Prostate gland (tissue), 2 donors: ENCODE results near the gene ENOPH1. TPM values are rescaled to one million over a fixed set of nuclear protein-coding genes. Genes with fewer than 3 reads are reported as not detected.
"Not testable (repeated sequence)": the region's sequence is repeated elsewhere in the genome, so short reads cannot be mapped to it uniquely, and the experiment has no call there.

ENCODE experiments used
- DNase-seq: peaks from one replicate; pipeline ENCODE4 v3.0.0-alpha.2; 2019; ENCODE audit warnings: low spot score
- H3K27ac ChIP-seq, 2 donors: fragments of 200-600 bp; sonication (generic); 2 replicates each; pipeline ENCODE4 v1.5.1; 2017 to 2019
- H3K27me3 ChIP-seq: fragments of 200-600 bp; sonication (generic); replicated peaks from 2 replicates; pipeline ENCODE4 v1.5.1; 2019; ENCODE audit not compliant: insufficient read depth
- H3K36me3 ChIP-seq, 2 donors: fragments of 200-600 bp; sonication (generic); 1 replicate in 1 of 2; 2 replicates in 1 of 2; pipeline versions ENCODE4 v1.5.1 to v1.8.1; 2017 to 2019
- H3K4me1 ChIP-seq: fragments of 200-600 bp; sonication (generic); replicated peaks from 2 replicates; pipeline ENCODE4 v1.5.1; 2019
- H3K4me3 ChIP-seq, 2 donors: fragments of 200-600 bp; sonication (generic); 2 replicates each; pipeline ENCODE4 v1.5.1; 2017 to 2019
- H3K9me3 ChIP-seq: fragments of 200-600 bp; sonication (generic); 2 replicates; pipeline ENCODE4 v1.5.1; 2017
- CTCF ChIP-seq, 4 experiments: fragments of 200-600 bp in 2 of 4; fragments of 450-650 bp in 2 of 4; sonication (generic) in 2 of 4; IDR thresholded peaks; 1 replicate in 3 of 4; 2 replicates in 1 of 4; pipeline ENCODE4 v1.5.1; 2016 to 2019; ENCODE audit warnings: antibody characterized with exemption in 4 of 4, mild to moderate bottlenecking in 2 of 4, moderate library complexity in 2 of 4
- POLR2A ChIP-seq: fragments of 450-650 bp; IDR thresholded peaks from one replicate; pipeline ENCODE4 v1.6.1; 2016; ENCODE audit warnings: antibody characterized with exemption, mild to moderate bottlenecking
- POLR2AphosphoS5 ChIP-seq: sonication (generic); formaldehyde crosslinking; IDR thresholded peaks from one replicate; pipeline ENCODE4 v1.6.1; 2017; ENCODE audit warnings: antibody characterized with exemption
- WGBS: methylation state at CpG from one replicate; pipeline ENCODE4 v1.1.5; 2018; 5-methylcytosine and 5-hydroxymethylcytosine counted together
- intact Hi-C: fragments of 100-400 bp; cut with DNase I; formaldehyde crosslinking; loops from one replicate; pipeline ENCODE4 v1.14.2; 2022
- total RNA-seq, 2 donors: library from RNA; depleted of rRNA; stranded (reverse); fragments of >200 nt; gene quantifications; one replicate each; pipeline ENCODE4 v1.1.0, GENCODE V29; 2016

ENOPH1 gene
- total RNA-seq, 2 donors from 2014 or later, result 28.7 to 38.1 TPM

- H3K36me3 ChIP-seq, result no peaks in the 10 kb centered on the region
- TF ChIP-seq CTCF (IDR thresholded peaks at IDR 0.05) (no peak), POLR2A (no peak), POLR2AphosphoS5 (no peak)
- H3K4me3 ChIP-seq, result no peak overlapping the region
- H3K27ac ChIP-seq, result peak overlapping the region in 1 of 2 donors; percentile 20
- DNase-seq, result no peak
- 74% methylated on average over 2 of the region's 2 CpGs for WGBS
- H3K9me3 ChIP-seq, result no peaks in the 10 kb centered on the region
- no peaks in the 10 kb centered on the region for H3K4me1 ChIP-seq
- H3K27me3 ChIP-seq, result no peaks in the 10 kb centered on the region
- intact Hi-C loops, result loop anchor here (2.0 to 10.0 kb wide), 6 partner anchors 276 to 996 kb away; partner anchors contain the start of genes COPS4, HELQ, MRPS18C and SCD5
These were observed 31.3 kb downstream of the ENOPH1 start for GRCh38 chr4:82461710-82462109.

- H3K27ac ChIP-seq, result peak overlapping the region in 1 of 2 donors; percentile 20
- intact Hi-C loops, result loop anchor here (2.0 to 10.0 kb wide), 6 partner anchors 275 to 995 kb away; partner anchors contain the start of genes COPS4, HELQ, MRPS18C and SCD5
- 4% methylated on average over 7 of the region's 7 CpGs for WGBS
These were observed 32.0 kb downstream of the ENOPH1 start for GRCh38 chr4:82462415-82462831.

GRCh38 chr4:82463221-82463620 lies 32.8 kb downstream of the ENOPH1 start:
- 100% methylated on average over 1 of the region's 1 CpG for WGBS
- no peaks in the 10 kb centered on the region for H3K36me3 ChIP-seq
- TF ChIP-seq POLR2AphosphoS5 (no peak), CTCF (IDR thresholded peaks at IDR 0.05) (no peak), POLR2A (no peak)
- H3K9me3 ChIP-seq, result no peaks in the 10 kb centered on the region
- H3K4me1 ChIP-seq, result no peaks in the 10 kb centered on the region
- H3K27me3 ChIP-seq, result no peaks in the 10 kb centered on the region
- no peak overlapping the region for H3K27ac ChIP-seq
- DNase-seq, result no peak
- intact Hi-C loops, result loop anchor here (2.0 to 10.0 kb wide), 6 partner anchors 274 to 994 kb away; partner anchors contain the start of genes COPS4, HELQ, MRPS18C and SCD5
- no peak overlapping the region for H3K4me3 ChIP-seq

More at GRCh38 chr4:82462415-82462831, 32.0 kb downstream of the ENOPH1 start:
- Histone ChIP-seq H3K9me3 (no peaks in the 10 kb centered on the region), H3K4me1 (no peaks in the 10 kb centered on the region), H3K36me3 (no peaks in the 10 kb centered on the region), H3K4me3 (no peak overlapping the region), H3K27me3 (no peaks in the 10 kb centered on the region)
- TF ChIP-seq CTCF (IDR thresholded peaks at IDR 0.05) (peak; percentile 70 to 89 (median 78)), POLR2AphosphoS5 (peak; percentile 30), POLR2A (no peak)
- DNase-seq, result peak; percentile 86

- no peaks in the 10 kb centered on the region for H3K4me1 ChIP-seq
- H3K27me3 ChIP-seq, result no peaks in the 10 kb centered on the region
- no peaks in the 10 kb centered on the region for H3K9me3 ChIP-seq
- no peak for TF ChIP-seq POLR2A
- TF ChIP-seq CTCF (IDR thresholded peaks at IDR 0.05), result no peak
- TF ChIP-seq POLR2AphosphoS5, result no peak
- intact Hi-C loops, result loop anchor here (10.0 kb wide), 1 partner anchor 567 kb away; the partner anchor contains the start of gene COPS4
- H3K36me3 ChIP-seq, result no peaks in the 10 kb centered on the region
- H3K4me3 ChIP-seq, result no peak overlapping the region
- WGBS, result 60% methylated on average over 3 of the region's 3 CpGs
- no peak overlapping the region for H3K27ac ChIP-seq
- no peak for DNase-seq
These were observed 37.1 kb downstream of the ENOPH1 start for GRCh38 chr4:82467471-82467870.

- DNase-seq, result no peak
- no peak overlapping the region for H3K4me3 ChIP-seq
- no peak overlapping the region for H3K27ac ChIP-seq
- H3K27me3 ChIP-seq, result no peaks in the 10 kb centered on the region
- H3K36me3 ChIP-seq, result no peaks in the 10 kb centered on the region
- intact Hi-C loops, result loop anchor here (10.0 kb wide), 1 partner anchor 565 kb away; the partner anchor contains the start of gene COPS4
- H3K4me1 ChIP-seq, result no peaks in the 10 kb centered on the region
- H3K9me3 ChIP-seq, result no peaks in the 10 kb centered on the region
- no peak for TF ChIP-seq POLR2A
- TF ChIP-seq CTCF (IDR thresholded peaks at IDR 0.05), result no peak
- TF ChIP-seq POLR2AphosphoS5, result no peak
- 78% methylated on average over 2 of the region's 2 CpGs for WGBS
These were observed 39.5 kb downstream of the ENOPH1 start for GRCh38 chr4:82469791-82470345.

- H3K36me3 ChIP-seq, intact Hi-C loops, H3K27me3 ChIP-seq, DNase-seq, H3K9me3 ChIP-seq, H3K27ac ChIP-seq, H3K4me1 ChIP-seq, H3K4me3 ChIP-seq: not testable (repeated sequence)
- 65% methylated on average over 5 of the region's 5 CpGs for WGBS
These were observed 42.7 kb downstream of the ENOPH1 start for GRCh38 chr4:82473080-82473479.
